ENCODE results near the gene PXMP4. TPM values are rescaled to one million over a fixed set of nuclear protein-coding genes. Genes with fewer than 3 reads are reported as not detected.

Gene PXMP4
- total RNA-seq, 4 donors from 2014 or later = 4.4 to 8.9 (median 6.8) TPM

DNA sequence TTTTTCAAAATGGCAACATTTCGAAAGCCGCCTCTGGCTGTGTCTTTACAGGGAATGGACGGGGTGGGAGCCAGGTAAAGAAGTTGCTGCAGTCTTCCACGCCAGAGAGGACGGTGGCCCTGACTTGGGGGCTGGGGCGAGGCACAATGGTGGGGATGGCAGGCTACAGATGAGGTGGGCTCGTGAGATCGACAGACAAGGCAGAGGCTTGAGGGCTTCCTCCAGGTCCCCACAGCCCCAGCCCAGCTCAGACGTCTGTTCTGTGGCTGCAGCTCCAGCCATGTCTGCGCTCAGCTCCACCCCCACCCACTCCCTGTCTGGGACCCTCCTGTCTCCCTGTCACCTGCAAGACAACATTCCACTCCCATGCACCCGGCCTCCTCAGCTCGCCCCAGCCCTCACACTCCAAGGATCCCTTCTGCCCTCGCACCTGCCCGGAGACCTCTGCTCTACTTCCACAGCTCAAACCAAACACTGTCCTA is 65.4 kb downstream of the PXMP4 start:
- TF ChIP-seq, protein P1, sequence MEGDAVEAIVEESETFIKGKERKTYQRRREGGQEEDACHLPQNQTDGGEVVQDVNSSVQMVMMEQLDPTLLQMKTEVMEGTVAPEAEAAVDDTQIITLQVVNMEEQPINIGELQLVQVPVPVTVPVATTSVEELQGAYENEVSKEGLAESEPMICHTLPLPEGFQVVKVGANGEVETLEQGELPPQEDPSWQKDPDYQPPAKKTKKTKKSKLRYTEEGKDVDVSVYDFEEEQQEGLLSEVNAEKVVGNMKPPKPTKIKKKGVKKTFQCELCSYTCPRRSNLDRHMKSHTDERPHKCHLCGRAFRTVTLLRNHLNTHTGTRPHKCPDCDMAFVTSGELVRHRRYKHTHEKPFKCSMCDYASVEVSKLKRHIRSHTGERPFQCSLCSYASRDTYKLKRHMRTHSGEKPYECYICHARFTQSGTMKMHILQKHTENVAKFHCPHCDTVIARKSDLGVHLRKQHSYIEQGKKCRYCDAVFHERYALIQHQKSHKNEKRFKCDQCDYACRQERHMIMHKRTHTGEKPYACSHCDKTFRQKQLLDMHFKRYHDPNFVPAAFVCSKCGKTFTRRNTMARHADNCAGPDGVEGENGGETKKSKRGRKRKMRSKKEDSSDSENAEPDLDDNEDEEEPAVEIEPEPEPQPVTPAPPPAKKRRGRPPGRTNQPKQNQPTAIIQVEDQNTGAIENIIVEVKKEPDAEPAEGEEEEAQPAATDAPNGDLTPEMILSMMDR (IDR thresholded peaks at IDR 0.05) = no peak
- no peak for TF ChIP-seq POLR2AphosphoS5 (IDR thresholded peaks at IDR 0.05)
- no peak for TF ChIP-seq POLR2A (IDR thresholded peaks at IDR 0.05)
- TF ChIP-seq EP300 (IDR thresholded peaks at IDR 0.05) = no peak
- ATAC-seq = no peak
- 73 to 80% methylated on average over 7 to 10 of the region's 14 CpGs for WGBS, 2 donors (ENCODE audit: low coverage in 1 of 2)
- Histone ChIP-seq H3K4me1 (peaks cover 0 to 17% (median 9%) of the 10 kb centered on the region in 3 donors), H3K9me3 (no peaks in the 10 kb centered on the region), H3K36me3 (peaks cover 0 to 36% of the 10 kb centered on the region in 2 donors), H3K27me3 (no peaks in the 10 kb centered on the region), H3K4me3 (no peak overlapping the region), H3K27ac (no peak overlapping the region)

DNA sequence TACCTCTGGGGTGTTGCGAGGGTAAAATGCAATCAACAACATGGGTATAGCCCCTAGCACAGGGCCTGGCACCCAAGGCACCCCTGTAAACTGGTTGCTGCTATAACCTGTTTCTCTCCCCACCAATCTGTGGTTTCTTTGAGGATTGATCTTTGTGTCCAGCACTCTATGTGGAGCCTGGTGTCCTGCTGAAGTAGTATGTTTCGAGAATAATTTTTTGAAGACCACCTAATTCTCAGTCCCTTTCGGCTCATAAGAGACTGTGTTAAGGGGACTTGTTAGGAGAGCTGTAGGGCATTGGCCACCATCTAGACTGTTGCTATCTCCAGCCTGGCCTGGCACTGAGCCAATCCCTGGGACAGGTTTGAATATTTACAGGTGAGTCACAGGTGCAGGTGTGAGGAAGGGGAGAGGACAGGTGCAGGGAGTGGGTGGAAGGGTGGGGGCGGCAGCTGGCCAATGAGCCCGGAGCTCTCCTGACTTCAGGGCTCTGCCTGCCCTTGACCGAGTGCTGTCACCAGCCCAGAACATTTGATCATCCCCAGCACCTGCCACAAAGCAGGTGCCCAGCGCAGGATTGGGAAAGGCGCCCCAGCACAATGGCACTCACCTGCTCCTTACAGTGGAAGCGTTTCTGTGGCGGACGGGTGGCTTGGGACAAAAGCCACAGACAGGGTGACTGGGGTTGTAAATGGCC is 66.1 kb downstream of the PXMP4 start:
- no peak overlapping the region for H3K27ac ChIP-seq
- H3K27me3 ChIP-seq = no peaks in the 10 kb centered on the region
- TF ChIP-seq EP300 (IDR thresholded peaks at IDR 0.05) (no peak), POLR2A (IDR thresholded peaks at IDR 0.05) (no peak), POLR2AphosphoS5 (IDR thresholded peaks at IDR 0.05) (no peak)
- TF ChIP-seq, protein P1 (IDR thresholded peaks at IDR 0.05) = no peak
- no peak for ATAC-seq
- H3K4me3 ChIP-seq = peak overlapping the region in 1 of 2 donors; percentile 29
- no peaks in the 10 kb centered on the region for H3K9me3 ChIP-seq
- H3K4me1 ChIP-seq = peaks cover 0 to 24% (median 9%) of the 10 kb centered on the region in 3 donors
- 89 to 100% methylated on average over 2 to 5 of the region's 11 CpGs for WGBS, 2 donors (ENCODE audit: low coverage in 1 of 2)
- H3K36me3 ChIP-seq = peaks cover 0 to 29% of the 10 kb centered on the region in 2 donors

DNA sequence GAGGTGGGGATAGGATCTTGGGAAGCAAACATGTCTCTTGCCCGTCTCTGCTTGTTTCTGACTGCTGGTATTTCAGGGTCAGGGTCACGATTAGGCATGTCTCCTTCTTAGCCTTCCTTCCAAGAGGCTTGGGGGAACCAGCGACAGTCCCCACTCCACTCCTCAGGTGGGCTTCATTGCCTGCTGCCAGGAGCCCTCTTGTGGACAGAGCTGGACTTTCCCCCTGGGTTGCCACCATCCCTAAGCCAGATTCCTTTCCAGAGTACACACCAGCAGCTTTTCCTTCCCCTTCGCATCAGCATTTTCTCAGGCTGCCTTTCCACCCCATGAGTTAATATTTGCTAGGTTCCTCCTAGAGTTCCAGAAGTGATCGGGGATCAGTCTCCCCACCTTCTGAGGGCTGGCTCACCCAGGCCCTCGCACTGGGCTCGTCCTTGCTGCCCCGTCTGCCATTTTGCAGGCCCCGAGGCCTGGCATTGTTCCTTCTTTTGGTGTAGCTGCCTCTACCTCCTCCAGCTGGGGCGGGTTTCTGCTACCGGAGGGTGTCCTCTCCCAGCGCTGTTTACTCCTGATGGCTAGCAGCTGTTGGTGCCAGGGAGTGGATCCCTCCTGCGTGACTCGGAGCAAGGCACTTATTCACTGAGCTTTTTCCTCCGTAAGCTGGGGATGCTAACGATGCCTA is 66.8 kb downstream of the PXMP4 start:
- H3K27ac ChIP-seq = peak overlapping the region in 1 of 4 donors; percentile 51
- TF ChIP-seq, protein P1 (IDR thresholded peaks at IDR 0.05) = peak in 3 of 4 experiments; percentile 82 to 90 (median 88)
- TF ChIP-seq EP300 (IDR thresholded peaks at IDR 0.05) = no peak
- TF ChIP-seq POLR2AphosphoS5 (IDR thresholded peaks at IDR 0.05) = peak; percentile 31
- H3K4me1 ChIP-seq = peaks cover 0 to 30% (median 13%) of the 10 kb centered on the region in 3 donors
- H3K36me3 ChIP-seq = peaks cover 0 to 23% of the 10 kb centered on the region in 2 donors
- peak; percentile 70 for ATAC-seq
- WGBS, 2 donors (ENCODE audit: low coverage in 1 of 2) = 15 to 19% methylated on average over 5 to 10 of the region's 16 CpGs
- H3K4me3 ChIP-seq = peak overlapping the region in 1 of 2 donors; percentile 29
- no peaks in the 10 kb centered on the region for H3K27me3 ChIP-seq
- no peaks in the 10 kb centered on the region for H3K9me3 ChIP-seq

Other genes with a start within 250 kb of the PXMP4 start
- 10 to 100 TPM; 11.1 to 17.4 (median 14.2) TPM for gene CBFA2T2, start 230.2 kb downstream of the PXMP4 start, total RNA-seq
- not detected for gene C20orf144, start 58.0 kb downstream of the PXMP4 start, total RNA-seq
- 1 to 10 TPM in 3 of 4 donors, under 1 TPM in 1; 0.54 to 2.7 (median 2.1) TPM for gene ACTL10, start 53.4 kb downstream of the PXMP4 start, total RNA-seq
- 10 to 100 TPM; 30.6 to 71.9 (median 52.9) TPM for gene NECAB3, start 45.9 kb downstream of the PXMP4 start, total RNA-seq
- gene E2F1, start 33.9 kb downstream of the PXMP4 start, total RNA-seq = 1 to 10 TPM in 3 of 4 donors, under 1 TPM in 1; 0.57 to 4.4 (median 1.5) TPM
- 1 to 10 TPM; 1.7 to 4.4 (median 2.9) TPM for gene ZNF341, start 11.7 kb upstream of the PXMP4 start, total RNA-seq
- gene CHMP4B, start 91.0 kb upstream of the PXMP4 start, total RNA-seq = 100 to 1,000 TPM in 3 of 4 donors, 10 to 100 TPM in 1; 93.4 to 118 (median 112) TPM

Measured in gastroesophageal sphincter (tissue), 4 donors.